Hematopoietic multipotent progenitor cell treated with erythropoietin and hydrocortisone succinate and interleukin-3 and kit ligand, for 15 days (in vitro differentiated cells): ENCODE results near the gene ARL13A.
"Not testable (repeated sequence)": the region's sequence is repeated elsewhere in the genome, so short reads cannot be mapped to it uniquely, and the experiment has no call there.

Experiments
- DNase-seq: peaks from one replicate; pipeline ENCODE4 v3.0.0-alpha.2; 2015; ENCODE audit warnings: low spot score

The ARL13A gene

DNA sequence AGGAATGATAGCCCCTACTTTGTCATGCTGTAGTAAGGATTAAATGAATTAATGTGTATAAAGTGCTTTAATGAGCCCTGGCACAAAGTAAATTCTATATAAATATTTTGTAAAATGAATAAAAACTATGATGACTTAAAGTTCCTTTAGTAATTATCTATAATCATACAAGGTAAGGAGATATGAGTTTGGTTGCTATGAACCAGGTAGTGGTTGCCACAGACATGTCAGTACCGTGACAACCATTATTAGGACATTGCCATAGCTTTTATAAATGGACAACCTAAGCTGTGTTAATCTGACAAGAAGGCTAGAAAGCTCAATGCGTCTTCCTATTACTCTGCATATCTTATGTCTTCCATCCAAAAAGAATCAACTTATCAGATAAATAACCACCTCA, at the start of gene ARL13A:
Gene ARL13A (plus strand): TSS at position 301 of the 400 bp plus-strand sequence. CDS start 3,982 bp downstream, outside the sequence.
- no peak for DNase-seq

DNA sequence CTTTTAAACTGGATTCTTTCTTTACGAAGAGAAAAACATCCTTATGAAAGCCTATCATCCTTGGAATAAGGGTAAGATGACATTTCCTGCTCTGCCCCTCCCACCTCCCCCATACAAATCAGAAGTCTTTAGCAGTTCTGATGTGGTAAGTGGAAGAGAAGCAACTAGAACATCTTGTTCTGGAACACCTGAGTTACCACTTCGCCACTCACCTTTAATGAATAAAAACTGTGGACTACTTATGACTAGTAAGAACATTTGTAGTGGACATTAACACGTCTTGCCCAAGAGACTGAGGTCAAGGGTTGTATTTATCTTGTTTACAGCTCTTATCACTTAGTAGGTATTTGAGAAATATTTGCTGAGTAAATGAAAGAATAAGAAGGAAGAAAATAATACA, 45.1 kb upstream of the ARL13A start:
- DNase-seq = no peak

DNA sequence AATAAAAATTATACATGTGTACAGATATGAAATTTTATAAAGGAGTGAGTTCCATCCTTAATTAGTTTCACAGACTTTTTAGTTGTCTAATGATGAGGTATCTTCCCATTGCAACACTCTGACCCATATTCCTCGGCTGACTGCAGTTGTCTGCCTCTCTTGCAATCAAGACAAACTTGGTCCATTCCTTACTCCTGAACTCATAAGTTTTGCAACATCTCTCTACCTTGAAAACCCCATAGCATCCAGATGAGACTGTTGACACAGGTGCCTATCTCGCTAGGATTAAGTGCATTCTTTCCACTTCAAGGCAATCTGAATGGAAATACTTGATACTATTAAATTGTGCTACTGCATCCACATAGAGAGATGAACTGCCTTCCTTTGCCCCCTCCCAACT, 43.1 kb upstream of the ARL13A start:
- no peak for DNase-seq

DNA sequence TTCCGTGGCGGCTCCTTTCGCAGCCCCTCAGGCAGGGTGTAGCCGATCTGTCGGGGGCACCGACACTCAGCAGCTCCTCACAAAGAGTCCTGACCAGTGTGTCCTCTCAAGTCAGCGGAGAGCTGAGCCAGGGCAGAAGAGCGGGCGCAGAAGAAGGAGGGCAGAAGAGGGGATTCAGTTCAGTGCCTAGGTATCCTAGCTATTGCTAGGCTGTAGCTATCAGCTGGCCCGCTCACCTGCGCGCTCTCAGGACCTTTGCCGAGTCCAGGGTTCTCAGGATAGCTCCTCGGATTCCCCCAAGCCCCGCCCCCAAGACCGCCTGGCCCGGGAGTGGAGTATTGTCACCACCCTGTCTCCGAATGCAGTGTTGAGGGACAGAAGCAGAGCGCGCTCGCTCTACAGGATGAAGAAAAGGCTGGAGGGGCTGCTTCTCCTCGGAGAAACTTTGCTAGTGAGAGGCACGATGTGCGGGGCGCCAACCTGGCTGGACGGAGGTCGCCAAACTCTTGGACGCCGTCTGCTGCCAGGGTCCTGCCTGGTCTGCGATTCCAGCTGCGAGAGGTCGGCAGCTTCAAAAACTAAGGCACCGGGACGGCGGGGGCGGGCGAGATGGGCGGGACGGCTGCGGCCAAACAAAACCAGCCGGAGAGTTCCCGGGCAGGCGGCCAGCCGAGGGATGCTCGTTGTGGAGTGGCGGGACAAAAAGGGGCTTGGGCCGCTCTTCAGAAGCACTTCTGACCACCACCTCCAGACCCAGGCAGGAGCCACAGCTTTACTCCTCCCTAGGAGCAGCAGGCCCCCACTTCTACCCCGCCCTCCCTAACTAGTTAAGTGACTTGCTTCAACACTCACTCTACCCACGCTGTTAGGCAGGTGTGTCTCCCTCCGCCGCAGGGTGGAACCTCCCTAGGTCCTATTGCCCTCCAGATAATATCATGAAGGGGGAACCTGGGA, 40.6 kb upstream of the ARL13A start, which contains the start of gene XKRX:
Gene XKRX (minus strand): TSS at position 258 of the 954 bp plus-strand sequence. CDS start 613 bp downstream, outside the sequence.
- DNase-seq = no peak

DNA sequence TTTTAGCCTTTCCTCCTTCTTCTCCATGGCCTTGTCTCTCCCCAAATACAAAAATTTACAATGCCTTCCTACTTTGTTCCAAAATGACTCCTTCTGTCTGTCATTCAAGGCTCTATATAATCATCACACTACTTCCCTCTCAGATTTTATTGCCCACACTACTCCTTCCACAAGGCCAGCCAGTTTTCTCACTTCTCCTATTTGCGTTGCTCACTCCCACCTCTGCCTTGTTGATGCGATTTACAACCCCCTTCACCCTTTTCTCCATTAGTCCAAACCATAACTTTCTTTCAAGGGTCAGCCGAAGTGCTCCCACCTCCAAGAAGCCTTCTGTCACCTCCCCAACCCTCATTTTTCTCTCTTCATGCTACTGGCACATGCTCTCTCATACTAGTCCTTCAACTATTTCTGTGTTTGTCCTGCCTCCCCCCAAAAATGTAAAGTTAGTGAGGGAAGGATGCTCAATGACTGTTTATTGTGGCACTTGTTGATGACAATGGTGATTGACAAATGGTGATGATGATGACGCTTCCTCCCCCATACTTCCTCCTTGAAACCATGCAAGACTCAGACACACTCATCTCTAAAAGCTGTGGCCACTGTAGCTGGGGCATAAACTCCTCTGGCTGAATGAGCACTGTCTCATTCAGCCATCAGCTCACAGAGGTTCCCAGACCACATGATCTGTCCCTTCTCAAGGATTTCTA, 38.1 kb upstream of the ARL13A start:
- no peak for DNase-seq

DNA sequence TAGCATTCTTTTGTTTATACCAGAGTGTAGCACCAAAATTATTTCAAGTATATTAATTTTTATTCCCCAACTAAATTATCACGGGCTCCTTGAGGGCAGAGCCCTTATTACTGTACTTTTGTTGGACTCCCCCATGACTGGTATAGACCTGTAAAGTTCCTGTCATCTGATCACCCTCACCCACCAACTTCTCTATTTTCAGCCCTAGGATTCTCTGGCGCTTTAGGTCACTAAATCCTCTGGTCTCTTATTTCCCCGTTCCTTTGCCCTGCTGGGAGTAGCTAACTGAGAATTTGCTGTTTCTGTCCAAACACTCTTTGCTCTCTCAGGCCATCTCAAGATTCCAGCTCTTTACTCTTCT, 37.6 kb upstream of the ARL13A start:
- no peak for DNase-seq

DNA sequence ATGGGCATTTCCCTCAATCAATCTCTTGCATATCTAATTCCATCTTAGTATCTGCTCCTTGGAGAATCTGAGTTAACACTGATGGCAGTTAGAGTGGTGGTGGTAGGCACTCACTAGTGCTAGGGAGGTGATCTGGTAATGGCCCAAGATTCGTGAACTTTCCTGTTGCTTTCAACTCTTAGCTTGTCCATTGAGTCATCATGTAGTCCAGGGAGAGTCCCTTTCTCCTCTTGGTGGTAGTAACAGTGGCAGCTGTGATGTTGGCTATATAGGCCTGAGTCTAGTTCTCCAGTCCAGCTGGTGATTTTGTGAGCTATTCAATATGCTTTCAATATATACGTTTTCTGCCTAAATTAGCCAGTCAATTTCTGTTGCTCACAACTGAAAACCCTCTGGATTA, 33.7 kb upstream of the ARL13A start:
- no peak for DNase-seq

DNA sequence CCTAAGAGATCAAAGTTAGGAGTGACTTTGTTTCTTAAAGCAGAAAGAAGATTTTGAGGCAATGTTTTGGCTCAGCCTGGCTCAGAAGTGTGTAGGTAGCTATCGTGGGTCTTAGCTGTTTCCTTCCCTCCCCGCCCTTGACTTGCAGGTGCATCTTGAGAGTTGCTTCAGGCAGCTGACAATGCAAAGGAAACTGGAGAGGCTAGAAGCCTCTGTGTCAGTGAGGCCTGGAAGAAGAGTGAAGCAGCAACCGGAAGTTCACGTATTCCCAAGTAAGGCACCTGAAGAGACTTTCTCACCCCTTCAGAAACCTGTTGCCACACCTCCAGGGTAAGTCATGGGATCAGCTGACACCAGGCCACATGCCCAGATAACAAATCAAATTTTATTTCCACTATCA, 30.2 kb upstream of the ARL13A start:
- no peak for DNase-seq

DNA sequence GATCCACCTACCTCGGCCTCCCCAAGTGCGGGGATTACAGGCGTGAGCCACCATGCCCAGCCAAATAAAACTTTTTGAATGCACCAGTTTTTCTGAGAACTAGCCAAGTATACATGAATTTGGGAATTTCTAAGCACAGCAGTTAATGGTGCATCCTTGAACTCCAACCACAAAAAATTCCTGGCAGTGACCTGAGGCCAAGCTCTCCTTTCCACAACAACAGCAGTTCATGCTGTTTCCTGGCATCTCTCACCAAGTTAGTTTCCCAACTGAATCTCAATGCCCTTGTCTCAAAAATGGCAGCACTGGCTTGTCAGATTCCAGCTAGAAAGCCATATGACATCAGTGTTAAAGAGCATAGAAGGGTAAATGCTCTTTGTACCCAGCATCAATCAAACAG, 24.9 kb upstream of the ARL13A start:
- no peak for DNase-seq

DNA sequence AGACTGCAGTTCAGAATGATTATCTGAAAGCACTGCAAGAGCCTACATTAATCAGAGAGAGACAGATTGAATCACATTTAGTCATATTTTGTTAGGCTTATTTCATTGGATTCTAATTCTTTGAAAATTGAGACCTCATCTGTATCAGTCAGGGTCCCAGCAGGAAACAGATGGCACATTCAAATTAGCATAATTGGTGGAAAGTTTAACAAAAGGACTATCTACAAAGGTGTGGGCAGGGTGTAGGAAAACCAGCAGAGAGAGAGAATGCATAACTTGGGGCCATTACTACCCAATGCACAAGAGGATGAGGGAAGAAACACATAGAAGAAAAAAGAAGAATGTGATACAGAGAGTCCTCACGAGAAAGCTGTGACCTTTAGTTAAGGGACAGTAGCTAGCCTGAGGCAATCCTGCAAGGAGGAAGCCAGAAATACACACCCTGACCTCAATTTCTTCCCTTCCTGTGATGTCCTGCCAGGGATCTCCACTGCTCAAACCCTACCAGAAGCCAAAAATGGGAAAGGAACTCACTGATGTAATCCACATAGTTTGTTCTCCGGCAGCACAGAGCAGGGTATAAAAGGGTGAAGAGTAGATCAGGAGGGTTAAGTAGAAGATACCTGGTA, 23.1 kb upstream of the ARL13A start:
- DNase-seq = no peak

DNA sequence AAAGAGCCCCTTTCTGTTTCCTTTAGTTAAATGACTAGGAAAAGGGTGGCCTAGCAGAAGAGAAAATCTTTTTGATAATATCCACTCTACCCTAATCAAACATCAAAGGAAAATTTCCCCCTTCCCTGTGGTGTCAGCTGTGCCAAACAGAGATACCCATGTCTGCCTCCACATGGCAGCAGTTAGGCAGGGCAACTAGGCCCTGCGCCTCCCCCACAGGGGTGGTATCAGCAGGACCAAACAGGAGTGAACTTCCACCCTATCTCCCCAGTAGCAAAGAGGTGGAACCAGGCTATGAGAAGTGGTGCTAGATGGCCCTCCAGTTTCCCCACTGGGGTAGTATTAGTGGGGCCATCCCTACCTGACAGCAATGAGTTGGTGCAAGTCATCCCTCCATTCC, 21.0 kb upstream of the ARL13A start:
- no peak for DNase-seq

DNA sequence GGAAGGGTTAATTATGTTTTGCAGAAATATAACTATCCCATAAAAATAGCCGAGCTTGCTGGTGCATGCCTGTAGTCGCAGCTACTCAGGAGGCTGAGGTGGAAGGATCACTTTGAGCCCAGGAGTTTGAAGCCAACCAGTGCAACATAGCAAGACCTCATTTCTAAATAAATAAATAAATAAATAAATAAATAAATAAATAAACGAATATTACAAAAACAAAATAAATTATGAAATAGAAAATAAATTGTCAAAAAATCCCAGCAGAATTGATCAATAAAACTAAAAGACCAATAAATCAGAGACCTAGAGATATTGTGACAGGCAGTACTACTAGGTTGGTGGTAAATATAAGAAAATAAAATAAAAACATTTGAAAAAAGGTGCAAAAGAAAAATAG, 6.7 kb upstream of the ARL13A start:
- no peak for DNase-seq

DNA sequence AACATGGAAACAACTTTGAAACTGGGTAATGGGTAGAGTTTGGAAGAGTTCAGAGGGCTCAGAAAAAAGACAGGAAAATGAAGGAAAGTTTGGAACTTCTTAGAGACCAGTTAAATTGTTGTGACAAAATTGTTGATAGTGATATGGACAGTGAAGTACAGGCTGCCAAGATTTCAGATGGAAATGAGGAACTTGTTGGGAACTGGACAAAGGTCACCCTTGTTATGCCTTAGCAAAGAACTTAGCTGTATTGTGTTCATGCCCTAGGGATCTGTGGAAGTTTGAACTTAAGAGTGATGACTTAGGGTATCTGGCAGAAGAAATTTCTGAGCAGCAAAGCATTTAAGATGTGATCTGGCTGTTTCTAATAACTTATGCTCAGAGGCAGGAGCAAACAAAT, 5.1 kb upstream of the ARL13A start:
- DNase-seq = no peak

DNA sequence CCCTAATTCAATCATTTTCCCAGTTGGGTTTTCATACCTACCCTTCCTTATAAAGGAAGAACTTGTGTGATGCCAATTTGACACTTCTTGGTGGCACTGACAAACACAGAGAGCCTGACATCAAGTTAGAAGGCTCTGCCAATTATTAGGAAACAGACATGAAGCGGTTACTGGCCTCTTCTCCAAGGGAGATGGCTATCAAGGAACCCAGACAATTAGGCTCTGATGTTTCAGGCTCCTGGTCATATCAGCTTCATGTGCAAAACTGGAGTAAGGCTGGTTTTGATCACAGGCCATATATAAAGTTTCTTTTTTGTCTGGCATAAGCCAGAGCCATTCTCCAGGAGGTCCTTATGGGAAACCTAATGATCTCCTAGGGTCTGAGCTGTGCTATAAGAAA, 428 bp downstream of the ARL13A start:
- no peak for DNase-seq

DNA sequence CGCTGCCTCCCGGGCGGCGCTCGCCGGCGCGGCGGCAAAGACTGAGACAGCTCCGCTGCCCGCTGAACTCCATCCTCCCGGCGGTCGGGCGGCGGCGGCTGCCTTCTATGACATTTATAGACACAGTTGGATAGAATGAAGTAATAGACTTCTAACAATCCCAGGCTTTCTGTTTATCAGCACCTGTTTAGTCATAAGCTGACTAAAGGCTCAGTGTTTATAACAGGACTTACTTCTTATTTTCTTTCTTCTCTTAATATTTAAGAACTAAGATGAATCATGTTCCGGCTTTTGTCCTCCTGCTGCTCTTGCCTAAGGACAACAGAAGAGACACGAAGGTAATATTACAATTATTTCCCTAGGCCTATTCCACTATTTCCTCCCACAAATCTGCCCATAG, 3.9 kb downstream of the ARL13A start:
- no peak for DNase-seq

DNA sequence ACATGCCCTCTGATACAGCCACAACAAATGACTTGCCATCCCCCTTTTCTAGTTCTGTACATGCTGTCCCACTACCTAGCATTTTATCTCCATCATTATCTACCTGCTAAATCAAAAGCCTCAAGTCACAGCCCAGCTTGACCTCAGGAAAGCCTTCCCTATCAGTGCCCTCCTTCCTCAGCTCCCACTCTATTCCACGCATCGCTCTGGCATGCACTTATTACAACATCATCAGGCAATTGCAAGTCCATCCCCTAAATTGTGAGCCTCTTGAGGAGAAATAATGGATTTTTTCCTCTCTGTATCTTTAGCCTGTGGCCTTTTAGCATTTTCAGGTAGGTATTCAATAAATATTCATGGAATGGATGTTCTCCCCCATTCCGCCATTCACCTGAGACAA, 5.7 kb downstream of the ARL13A start:
- DNase-seq = no peak

DNA sequence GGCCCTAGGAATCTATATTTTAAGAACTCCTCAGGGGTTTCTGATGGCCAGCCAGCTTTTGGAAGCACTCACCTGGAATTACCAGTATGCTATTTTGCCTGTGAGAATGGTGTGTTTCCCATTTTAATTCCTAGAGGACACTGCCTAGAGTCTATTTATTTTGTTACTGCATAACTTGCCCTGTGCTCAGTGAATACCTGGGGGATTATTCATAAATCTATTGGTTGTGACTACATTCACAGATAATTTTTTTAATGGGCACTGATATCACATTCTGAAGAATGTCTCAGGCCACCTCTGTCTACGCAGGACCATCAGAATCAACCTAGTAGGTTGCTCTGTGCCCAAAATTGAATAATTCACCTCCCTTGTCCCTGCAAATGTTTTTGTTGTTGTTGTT, 6.7 kb downstream of the ARL13A start:
- DNase-seq = no peak

DNA sequence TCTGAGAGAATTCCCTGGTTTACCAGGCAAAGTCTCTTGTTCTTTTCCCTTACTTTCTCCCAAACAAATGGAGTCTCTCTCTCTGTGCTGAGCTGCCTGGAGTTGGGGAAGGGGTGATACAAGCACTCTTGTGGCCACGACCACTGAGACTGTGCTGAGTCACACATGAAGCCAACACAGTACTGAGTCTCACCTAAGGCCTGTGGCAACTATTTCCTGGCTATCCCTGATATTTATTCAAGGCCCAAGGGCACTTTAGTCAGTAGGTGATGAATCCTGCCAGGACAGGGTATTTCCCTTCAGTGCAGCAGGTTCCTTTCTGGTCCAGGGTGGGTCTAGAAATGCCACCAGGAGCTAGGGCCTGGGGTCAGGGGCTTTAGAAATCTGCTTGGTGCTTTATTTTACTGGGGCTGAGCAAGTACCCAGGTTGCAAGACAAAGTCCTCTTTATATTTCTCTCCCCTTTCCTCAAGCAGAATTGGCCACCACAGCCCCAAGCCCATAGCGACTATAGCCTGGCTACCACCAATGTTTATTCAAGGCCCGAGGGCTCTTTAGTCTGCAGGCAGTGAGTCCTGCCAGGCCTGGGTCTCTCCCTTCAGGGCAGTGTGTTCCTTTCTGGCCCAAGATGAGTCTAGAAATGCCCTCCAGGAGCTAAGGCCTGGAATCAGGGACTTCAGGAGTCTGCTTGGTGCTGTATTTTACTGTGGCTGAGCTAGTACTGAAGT, 10.5 kb downstream of the ARL13A start:
- no peak for DNase-seq

DNA sequence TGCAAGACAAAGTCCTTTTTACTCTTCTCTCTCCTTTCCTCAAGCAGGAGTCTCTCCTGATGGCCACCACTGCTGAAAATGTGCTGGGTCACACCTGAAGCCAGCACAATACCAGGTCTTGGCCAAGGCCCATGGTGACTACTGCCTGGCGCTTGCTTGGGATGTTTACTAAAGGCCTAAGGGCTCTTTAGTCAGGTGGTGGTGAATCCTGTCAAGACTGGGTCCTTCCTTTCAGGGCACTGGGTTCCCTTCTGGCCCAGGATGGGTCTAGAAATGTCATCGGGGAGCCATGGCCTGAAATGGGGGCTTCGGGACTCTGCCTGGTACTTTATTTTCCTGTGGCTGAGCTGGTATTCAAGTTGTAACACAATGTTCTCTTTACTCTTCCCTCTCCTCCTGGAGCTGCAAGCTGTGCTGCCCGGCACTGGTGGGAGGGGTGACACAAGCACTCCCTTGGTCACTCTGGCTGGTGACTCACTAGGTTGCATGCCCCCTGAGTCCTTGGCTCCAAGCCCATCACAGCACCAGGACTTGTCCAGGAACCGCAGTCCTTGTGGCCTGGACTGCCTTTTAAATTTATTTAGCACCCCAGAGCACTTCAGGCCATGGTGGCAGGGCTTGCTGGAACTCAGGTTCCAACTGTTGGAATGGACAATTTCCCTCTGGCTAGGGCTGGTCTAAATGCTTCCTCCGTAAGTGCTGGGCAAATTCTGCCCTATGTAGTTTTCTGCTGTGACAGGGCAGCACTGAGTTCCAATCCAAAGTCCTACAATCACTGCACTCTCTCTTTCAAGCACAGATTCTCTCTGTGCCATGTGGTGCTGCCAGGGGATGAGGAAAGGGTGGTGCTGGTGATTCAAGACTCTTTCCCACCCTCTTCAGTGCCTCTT, 11.3 kb downstream of the ARL13A start:
- DNase-seq = no peak

DNA sequence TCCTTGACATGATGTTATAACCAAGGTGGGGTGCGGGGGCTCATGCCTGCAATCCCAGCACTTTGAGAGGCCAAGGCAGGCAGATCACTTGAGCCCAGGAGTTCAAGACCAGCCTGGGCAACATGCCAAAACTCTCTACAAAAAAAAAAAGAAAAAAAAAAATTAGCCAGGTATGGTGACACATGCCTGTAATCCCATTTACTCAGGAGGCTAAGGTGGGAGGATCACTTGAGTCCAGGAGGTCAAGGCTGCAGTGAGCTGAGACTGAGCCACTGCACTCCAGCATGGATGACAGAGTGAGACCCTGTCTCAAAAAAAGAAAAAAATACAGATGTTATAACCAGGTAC, 12.0 kb downstream of the ARL13A start:
- not testable (repeated sequence) for DNase-seq

DNA sequence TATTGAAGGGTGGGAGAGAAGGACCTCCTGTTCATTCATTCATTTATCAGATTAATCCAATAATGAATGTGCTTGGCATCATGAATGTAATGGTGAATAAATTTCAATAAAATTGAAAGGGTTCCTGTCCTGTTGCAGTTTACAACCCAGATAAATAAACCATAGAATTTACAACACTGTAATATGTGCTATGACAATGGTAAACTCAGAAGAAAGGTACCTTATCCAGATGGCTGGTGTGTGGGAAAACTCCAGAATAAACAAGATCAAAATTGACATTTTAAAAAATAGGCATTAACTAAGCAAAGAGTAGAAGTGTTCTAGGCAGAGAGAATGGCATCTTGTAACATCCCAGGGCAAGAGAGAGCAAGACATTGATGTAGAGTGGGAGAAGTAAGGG, 15.3 kb downstream of the ARL13A start:
- no peak for DNase-seq
